ENCODE data around the gene PRSS8.
"Not testable (repeated sequence)": the region's sequence is repeated elsewhere in the genome, so short reads cannot be mapped to it uniquely, and the experiment has no call there.

PRSS8 gene

DNA sequence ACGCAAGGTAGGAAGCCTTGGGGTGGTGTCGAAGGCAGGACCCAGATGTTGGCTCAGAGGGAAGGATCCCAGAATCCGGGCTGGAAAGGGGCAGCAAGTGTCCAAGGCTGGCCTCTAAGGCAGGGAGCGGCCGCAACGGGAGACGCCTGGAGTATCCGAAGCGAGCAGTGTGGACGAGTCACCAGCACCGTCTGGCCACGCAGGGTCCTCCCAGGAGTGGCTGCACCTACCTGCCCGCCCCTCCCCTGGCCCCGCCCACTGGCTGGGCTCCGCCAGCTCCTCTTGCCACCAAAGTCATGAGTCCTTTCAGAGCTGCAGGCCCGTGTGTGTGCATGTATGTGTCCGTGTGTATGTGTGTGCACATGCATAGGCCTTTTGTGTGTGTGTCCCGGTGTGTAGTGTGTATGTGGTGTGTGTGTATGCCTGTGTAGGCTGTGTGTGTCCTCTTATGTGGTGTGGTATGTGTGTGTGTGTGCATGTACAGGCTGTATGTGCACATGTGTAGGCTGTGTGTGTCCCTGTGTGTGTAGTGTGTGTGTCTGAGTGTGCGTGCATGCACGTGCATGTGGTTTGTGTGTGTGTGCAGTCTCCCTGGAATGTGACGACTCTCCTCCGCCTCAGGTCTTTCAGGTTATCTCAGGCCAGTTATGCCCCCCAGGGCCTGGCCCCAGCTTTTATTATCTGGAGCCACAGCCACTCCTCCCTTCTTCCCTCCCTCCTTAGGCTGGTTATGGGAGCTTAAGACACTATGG lies at the start of gene PRSS8:
Gene PRSS8, minus strand, starts transcription at position 193 of the 752 bp plus-strand sequence. CDS start 229 bp downstream, outside the sequence.
- DNase-seq: no peak

- no peak for DNase-seq
Measured at GRCh38 chr16:31184888-31185287, 49.4 kb upstream of the PRSS8 start.

GRCh38 chr16:31183432-31184428 lies 48.2 kb upstream of the PRSS8 start:
- no peak for DNase-seq

- DNase-seq: no peak
Measured at GRCh38 chr16:31182391-31182790, 46.9 kb upstream of the PRSS8 start.

GRCh38 chr16:31181102-31181830 lies 45.7 kb upstream of the PRSS8 start:
- no peak for DNase-seq

DNA sequence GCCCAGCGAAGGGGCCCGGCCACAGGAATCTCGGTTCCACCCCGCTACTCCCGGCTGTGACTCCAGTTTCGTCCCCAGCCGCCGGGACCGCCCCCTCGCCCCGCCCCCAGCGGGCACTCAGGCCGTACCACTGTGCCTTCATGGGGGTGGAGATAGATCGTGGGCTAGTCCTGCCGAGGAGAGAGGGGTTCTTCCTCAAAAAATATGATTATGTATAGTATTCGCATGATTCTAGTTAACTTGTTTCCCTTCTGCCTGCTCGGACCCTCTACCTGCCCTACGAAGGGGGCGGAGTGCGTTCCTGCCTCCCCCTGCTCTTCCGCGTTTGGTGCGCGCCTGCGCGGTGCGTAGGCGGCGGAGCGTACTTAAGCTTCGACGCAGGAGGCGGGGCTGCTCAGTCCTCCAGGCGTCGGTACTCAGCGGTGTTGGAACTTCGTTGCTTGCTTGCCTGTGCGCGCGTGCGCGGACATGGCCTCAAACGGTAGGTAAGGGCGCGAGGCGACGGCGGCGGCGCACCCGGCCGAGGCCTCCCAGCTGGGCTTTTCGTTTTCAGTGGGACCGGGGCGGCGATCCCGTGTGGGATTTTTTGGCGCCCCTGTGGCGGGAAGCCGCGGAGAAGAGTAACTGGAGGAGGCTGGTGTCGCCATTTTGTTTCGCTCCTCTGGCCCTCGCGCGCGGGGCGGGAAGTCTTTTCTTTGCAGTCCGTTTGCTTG lies 44.4 kb upstream of the PRSS8 start, which contains the start of gene FUS:
Gene FUS, plus strand, starts transcription at position 393 of the 713 bp plus-strand sequence. Its CDS starts 76 bp downstream, at position 469.
- DNase-seq: no peak

DNA sequence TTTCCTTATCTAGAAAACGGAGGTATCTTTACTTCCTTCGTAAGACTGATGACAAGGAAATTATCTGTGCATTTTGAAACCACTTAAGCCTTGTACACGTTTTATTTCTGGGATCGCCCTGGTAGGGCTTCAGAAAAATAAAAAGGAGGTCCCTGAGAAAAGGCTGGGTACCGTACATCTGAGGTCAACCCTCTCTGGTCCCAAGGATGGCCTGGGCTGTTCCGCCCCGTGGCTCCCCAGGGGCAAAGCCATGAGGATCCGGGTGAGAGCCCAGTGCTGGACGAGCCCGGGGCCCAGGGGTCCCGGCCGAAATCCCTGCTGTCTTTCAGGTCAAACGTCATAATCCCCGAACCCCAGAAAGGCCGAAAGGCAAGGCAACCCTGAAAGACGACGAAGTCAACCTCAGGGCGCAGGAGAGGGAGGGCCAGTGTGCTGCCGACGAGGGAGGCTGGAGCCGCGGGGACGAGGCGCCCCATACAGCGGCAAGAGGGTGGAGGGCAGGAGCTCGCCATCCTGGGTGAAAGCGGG lies 43.8 kb upstream of the PRSS8 start:
- DNase-seq: no peak

- no peak for DNase-seq
Measured at GRCh38 chr16:31177136-31177535, 41.6 kb upstream of the PRSS8 start.

- DNase-seq: not testable (repeated sequence)
Measured at GRCh38 chr16:31170048-31170447, 34.5 kb upstream of the PRSS8 start.

GRCh38 chr16:31168848-31169247 lies 33.3 kb upstream of the PRSS8 start:
- no peak for DNase-seq

- no peak for DNase-seq
Measured at GRCh38 chr16:31167315-31167714, 31.8 kb upstream of the PRSS8 start.

DNA sequence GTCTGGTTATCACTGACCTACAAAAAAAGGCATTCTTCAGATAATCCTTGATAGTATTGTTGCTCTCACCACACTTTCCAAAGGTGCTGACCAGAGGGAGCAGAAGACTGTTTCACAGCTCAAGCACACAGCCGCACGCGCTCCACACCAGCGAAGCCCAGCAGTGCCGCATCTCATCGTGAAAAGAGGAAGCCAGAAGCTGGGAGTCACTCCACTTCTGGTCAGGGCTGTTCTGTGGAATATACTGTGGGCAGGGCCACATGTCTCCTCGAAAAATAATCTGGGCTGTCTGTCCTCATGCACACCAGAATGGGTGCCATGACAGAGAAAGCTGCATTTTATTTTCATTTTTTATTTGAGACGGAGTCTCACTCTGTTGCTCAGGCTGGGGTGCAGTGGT lies 21.6 kb upstream of the PRSS8 start:
- no peak for DNase-seq

DNA sequence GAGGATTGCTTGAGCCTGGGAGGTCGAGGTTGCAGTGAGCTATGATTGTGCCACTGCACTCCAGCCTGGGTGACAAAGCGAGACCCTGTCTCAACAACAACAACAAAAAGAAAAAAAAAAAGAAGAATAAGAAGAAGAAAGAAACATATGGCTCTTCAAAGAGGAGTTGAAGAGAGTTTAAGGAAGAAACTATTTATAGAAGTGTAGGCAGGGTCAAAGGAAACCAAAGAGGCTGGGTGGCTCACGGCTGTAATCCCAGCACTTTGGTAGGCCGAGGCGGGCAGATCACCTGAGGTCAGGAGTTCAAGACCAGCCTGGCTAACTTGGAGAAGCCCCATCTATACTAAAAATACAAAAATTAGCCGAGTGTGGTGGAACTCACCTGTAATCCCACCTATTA lies 15.4 kb upstream of the PRSS8 start:
- DNase-seq: not testable (repeated sequence)

DNA sequence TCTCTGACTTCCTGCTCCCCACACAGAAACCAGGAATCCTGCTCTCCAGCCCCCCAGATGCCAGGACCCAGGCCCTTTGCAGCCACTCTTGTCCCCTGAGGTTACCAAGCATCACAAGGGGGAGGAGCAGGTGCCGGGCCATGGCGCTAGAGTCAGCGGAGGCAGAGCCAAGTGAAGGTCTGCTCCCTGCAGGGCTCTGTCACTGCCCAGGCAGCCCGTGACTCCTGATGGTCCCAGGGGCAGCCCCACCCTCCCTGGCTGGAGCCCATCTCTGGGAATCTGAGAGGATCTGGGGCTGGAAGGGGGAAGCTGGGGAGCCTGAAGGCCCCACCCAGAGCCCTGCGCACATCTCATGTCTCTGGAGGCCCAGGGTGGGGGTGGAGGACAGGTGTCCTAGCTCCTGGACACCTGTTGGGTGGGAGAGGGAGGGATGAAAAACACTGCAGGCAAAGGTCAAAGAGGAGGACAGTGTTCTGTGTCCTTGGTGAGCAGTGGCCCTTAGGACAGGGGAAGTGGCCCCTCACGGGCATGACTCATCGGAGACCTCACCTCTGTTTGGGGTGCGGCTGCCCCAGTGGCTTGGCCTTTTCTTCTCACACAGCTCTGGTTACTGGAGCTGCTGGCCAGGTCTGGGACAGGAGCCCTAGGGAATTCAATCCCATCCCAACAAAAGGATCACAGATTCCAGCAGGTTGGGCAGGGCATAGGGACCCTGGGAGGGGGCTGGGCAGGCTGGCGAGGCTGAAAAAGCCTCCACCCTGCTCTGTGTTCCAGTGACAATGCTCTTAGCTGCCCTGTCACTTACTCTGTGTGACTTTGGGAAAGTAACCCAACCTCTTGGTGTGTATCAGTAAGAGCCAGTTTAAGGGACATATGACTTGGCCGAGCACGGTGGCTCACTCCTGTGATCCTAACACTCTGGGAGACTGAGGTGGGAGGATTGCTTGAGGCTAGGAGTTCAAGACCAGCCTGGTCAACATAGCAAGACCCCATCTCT lies 14.7 kb upstream of the PRSS8 start, which contains the start of gene PRSS36:
Gene PRSS36, minus strand, starts transcription at position 173 of the 997 bp plus-strand sequence. Its CDS starts 31 bp downstream, at position 142.
- no peak for DNase-seq

- no peak for DNase-seq
Measured at GRCh38 chr16:31149332-31149731, 13.8 kb upstream of the PRSS8 start.

GRCh38 chr16:31148896-31149295 lies 13.4 kb upstream of the PRSS8 start:
- no peak for DNase-seq

DNA sequence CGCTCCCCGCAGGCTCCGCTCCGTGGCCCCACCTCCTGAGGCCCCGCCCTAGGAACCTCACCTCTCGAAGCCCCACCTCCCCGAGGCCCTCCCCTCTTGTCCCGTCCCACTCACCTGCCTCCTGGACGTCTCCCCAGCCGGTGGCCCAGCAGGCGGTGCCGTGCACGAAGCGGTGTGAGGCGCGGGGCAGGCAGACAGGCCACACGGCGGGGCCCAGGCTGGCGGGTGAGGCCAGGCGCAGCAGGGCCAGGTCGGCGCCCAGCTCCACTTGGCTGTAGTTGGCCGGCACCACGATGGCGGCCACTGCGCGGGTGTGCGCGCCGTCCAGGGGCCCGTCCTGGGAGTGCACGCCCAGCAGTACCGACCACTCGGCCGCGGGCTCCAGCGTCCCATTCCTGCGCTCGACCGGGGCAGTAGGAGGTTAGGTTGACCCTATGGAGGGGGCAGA lies 12.8 kb upstream of the PRSS8 start:
- DNase-seq: no peak

- DNase-seq: no peak
Measured at GRCh38 chr16:31147574-31147973, 12.0 kb upstream of the PRSS8 start.

- no peak for DNase-seq
Measured at GRCh38 chr16:31145398-31145990, 10.0 kb upstream of the PRSS8 start.

GRCh38 chr16:31144418-31144817 lies 8.9 kb upstream of the PRSS8 start:
- not testable (repeated sequence) for DNase-seq

All from DMS 273 treated with DMSO at 0.1 percent for 48 hours (cell line).